ENCODE results near the gene ZNF32.

Gene ZNF32

GRCh38 chr10:43667317-43667731 is 18.6 kb upstream of the ZNF32 start:
- no peaks in the 10 kb centered on the region for H3F3A ChIP-seq (ENCODE audit: insufficient read depth, low read length)
- H3K9me2 ChIP-seq (replicated peaks; ENCODE audit: insufficient read depth, low read length): no peaks in the 10 kb centered on the region
- no peaks in the 10 kb centered on the region for H3K79me2 ChIP-seq (ENCODE audit: low read length)
- H3K27me3 ChIP-seq (replicated peaks; ENCODE audit: insufficient read depth, low read length): no peaks in the 10 kb centered on the region
- H3K27ac ChIP-seq (ENCODE audit: low read length): no peak overlapping the region
- H3K36me3 ChIP-seq (replicated peaks; ENCODE audit: insufficient read depth, low read length): no peaks in the 10 kb centered on the region
- no peak for DNase-seq
- no peaks in the 10 kb centered on the region for H3K4me1 ChIP-seq (ENCODE audit: low read length)
- no peak overlapping the region for H3K4me3 ChIP-seq (ENCODE audit: low read length)
- no peak overlapping the region for H3K9ac ChIP-seq (ENCODE audit: low read length)
- peak overlapping the region; percentile 29; the same call in 1 of the 2 replicates for H3K4me2 ChIP-seq (ENCODE audit: low read depth, low read length)
- TF ChIP-seq CTCF (IDR thresholded peaks at IDR 0.05; ENCODE audit: low read length) (peak; percentile 20), EZH2phosphoT487 (IDR thresholded peaks at IDR 0.05; ENCODE audit: low read length) (no peak)
- no peaks in the 10 kb centered on the region for H4K20me1 ChIP-seq (ENCODE audit: insufficient read depth, low read length)
- 0 out of 2 replicates have a peak overlapping the region, but pooled peaks have one; percentile 23 for H2AFZ ChIP-seq (ENCODE audit: low read length)
- H3K9me3 ChIP-seq (replicated peaks; ENCODE audit: insufficient read depth, low read length): no peaks in the 10 kb centered on the region

- H3K27ac ChIP-seq (ENCODE audit: low read length): no peak overlapping the region
- no peaks in the 10 kb centered on the region for H3K36me3 ChIP-seq (replicated peaks; ENCODE audit: insufficient read depth, low read length)
- H3F3A ChIP-seq (ENCODE audit: insufficient read depth, low read length): no peaks in the 10 kb centered on the region
- TF ChIP-seq EZH2phosphoT487 (IDR thresholded peaks at IDR 0.05; ENCODE audit: low read length) (no peak), EZH2 (optimal IDR thresholded peaks at IDR 0.05; ENCODE audit: low read depth, low read length) (no peak), CTCF (IDR thresholded peaks at IDR 0.05; ENCODE audit: low read length) (no peak)
- no peaks in the 10 kb centered on the region for H3K79me2 ChIP-seq (ENCODE audit: low read length)
- H3K27me3 ChIP-seq (replicated peaks; ENCODE audit: insufficient read depth, low read length): no peaks in the 10 kb centered on the region
- no peak for DNase-seq
- no peaks in the 10 kb centered on the region for H4K20me1 ChIP-seq (ENCODE audit: insufficient read depth, low read length)
- no peak overlapping the region for H3K9ac ChIP-seq (ENCODE audit: low read length)
- H2AFZ ChIP-seq (ENCODE audit: low read length): no peak overlapping the region
- H3K4me2 ChIP-seq (ENCODE audit: low read depth, low read length): no peak overlapping the region
- H3K9me3 ChIP-seq (replicated peaks; ENCODE audit: insufficient read depth, low read length): no peaks in the 10 kb centered on the region
- H3K9me2 ChIP-seq (replicated peaks; ENCODE audit: insufficient read depth, low read length): no peaks in the 10 kb centered on the region
- H3K4me1 ChIP-seq (ENCODE audit: low read length): no peaks in the 10 kb centered on the region
- H3K4me3 ChIP-seq (ENCODE audit: low read length): no peak overlapping the region
Measured at GRCh38 chr10:43666552-43666951, 17.9 kb upstream of the ZNF32 start.

- no peak overlapping the region for H3K4me3 ChIP-seq (ENCODE audit: low read length)
- H3K36me3 ChIP-seq (replicated peaks; ENCODE audit: insufficient read depth, low read length): no peaks in the 10 kb centered on the region
- TF ChIP-seq EZH2 (optimal IDR thresholded peaks at IDR 0.05; ENCODE audit: low read depth, low read length): no peak
- TF ChIP-seq EZH2phosphoT487 (IDR thresholded peaks at IDR 0.05; ENCODE audit: low read length): no peak
- no peak for TF ChIP-seq CTCF (IDR thresholded peaks at IDR 0.05; ENCODE audit: low read length)
- no peaks in the 10 kb centered on the region for H3K4me1 ChIP-seq (ENCODE audit: low read length)
- H3K9me3 ChIP-seq (replicated peaks; ENCODE audit: insufficient read depth, low read length): no peaks in the 10 kb centered on the region
- no peaks in the 10 kb centered on the region for H3F3A ChIP-seq (ENCODE audit: insufficient read depth, low read length)
- no peak overlapping the region for H2AFZ ChIP-seq (ENCODE audit: low read length)
- DNase-seq: no peak
- H3K79me2 ChIP-seq (ENCODE audit: low read length): no peaks in the 10 kb centered on the region
- no peaks in the 10 kb centered on the region for H4K20me1 ChIP-seq (ENCODE audit: insufficient read depth, low read length)
- no peak overlapping the region for H3K9ac ChIP-seq (ENCODE audit: low read length)
- H3K27ac ChIP-seq (ENCODE audit: low read length): no peak overlapping the region
- no peak overlapping the region for H3K4me2 ChIP-seq (ENCODE audit: low read depth, low read length)
- no peaks in the 10 kb centered on the region for H3K27me3 ChIP-seq (replicated peaks; ENCODE audit: insufficient read depth, low read length)
- no peaks in the 10 kb centered on the region for H3K9me2 ChIP-seq (replicated peaks; ENCODE audit: insufficient read depth, low read length)
Measured at GRCh38 chr10:43665054-43665453, 16.4 kb upstream of the ZNF32 start.
